Measurements from ENCODE around the gene MRPL58.

GRCh38 chr17:75048249-75048878 lies 35.9 kb downstream of the MRPL58 start:
- no peak for TF ChIP-seq CTCF (conservative IDR thresholded peaks at IDR 0.05; ENCODE audit: low read length)
- TF ChIP-seq EZH2phosphoT487 (IDR thresholded peaks at IDR 0.05; ENCODE audit: borderline replicate concordance, low read depth, low read length): no peak

Measured in OCI-LY7 (cell line).